Keratinocyte (primary cell): ENCODE results near the gene DECR2. TPM values are rescaled to one million over a fixed set of nuclear protein-coding genes. Genes with fewer than 3 reads are reported as not detected.

Source experiments
- DNase-seq: peaks from one replicate; pipeline ENCODE4 v3.0.0-alpha.2; 2011; ENCODE audit warnings: low read depth, missing footprints, low spot score
- FAIRE-seq: peaks from 2 replicates; lab custom pipeline; 2011; peaks lifted over from hg19 to GRCh38; lab: Jason Lieb, UNC
- H2AFZ ChIP-seq: 2 replicates; pipeline ENCODE4 v1.6.0; 2012; ENCODE audit warnings: low read length, control low read depth, inconsistent platforms; ENCODE audit not compliant: control insufficient read depth
- H3K27ac ChIP-seq: 2 replicates; pipeline ENCODE4 v1.5.1; 2011; ENCODE audit warnings: low read length; ENCODE audit not compliant: control insufficient read depth, insufficient read depth
- H3K27me3 ChIP-seq: 3 replicates; pipeline ENCODE4 v1.6.0; 2011; ENCODE audit warnings: low read length; ENCODE audit not compliant: control insufficient read depth, insufficient read depth; ENCODE audit errors: extremely low read depth
- H3K36me3 ChIP-seq, 2 experiments: 2 replicates in 1 of 2; 3 replicates in 1 of 2; pipeline ENCODE4 v1.5.1; 2011; ENCODE audit warnings: low read length in 2 of 2, mild to moderate bottlenecking in 1 of 2; ENCODE audit not compliant: control insufficient read depth in 2 of 2, insufficient read depth in 2 of 2; ENCODE audit errors: extremely low read depth in 1 of 2
- H3K4me1 ChIP-seq: 3 replicates; pipeline ENCODE4 v1.5.1; 2011; ENCODE audit warnings: low read length; ENCODE audit not compliant: control insufficient read depth, insufficient read depth; ENCODE audit errors: extremely low read depth
- H3K4me2 ChIP-seq: 3 replicates; pipeline ENCODE4 v1.6.0; 2011; ENCODE audit warnings: low read depth, low read length; ENCODE audit not compliant: control insufficient read depth, insufficient read depth; ENCODE audit errors: extremely low read depth
- H3K4me3 ChIP-seq, 3 experiments: fragments of 200-600 bp in 1 of 3; sonication (generic) in 1 of 3; 2 replicates in 2 of 3; 3 replicates in 1 of 3; pipeline ENCODE4 v1.5.1; 2011 to 2016; ENCODE audit warnings: low read length in 3 of 3, mild to moderate bottlenecking in 3 of 3, control low read depth in 2 of 3, inconsistent platforms in 1 of 3, low read depth in 1 of 3, mixed read lengths in 1 of 3, mixed run types in 1 of 3, moderate library complexity in 1 of 3; ENCODE audit not compliant: control insufficient read depth in 2 of 3, insufficient read depth in 2 of 3; ENCODE audit errors: extremely low read depth in 1 of 3
- H3K79me2 ChIP-seq: 2 replicates; pipeline ENCODE4 v1.6.0; 2012; ENCODE audit warnings: low read length; ENCODE audit not compliant: control insufficient read depth, insufficient read depth
- H3K9ac ChIP-seq: 3 replicates; pipeline ENCODE4 v1.6.0; 2011; ENCODE audit warnings: low read length; ENCODE audit not compliant: control insufficient read depth, insufficient read depth; ENCODE audit errors: extremely low read depth
- H3K9me1 ChIP-seq: 3 replicates; pipeline ENCODE4 v1.6.0; 2011; ENCODE audit warnings: low read length; ENCODE audit not compliant: control insufficient read depth, insufficient read depth; ENCODE audit errors: extremely low read depth
- H3K9me3 ChIP-seq: 2 replicates; pipeline ENCODE4 v1.5.1; 2012; ENCODE audit warnings: low read depth, low read length; ENCODE audit not compliant: control insufficient read depth
- H4K20me1 ChIP-seq: 3 replicates; pipeline ENCODE4 v1.6.0; 2011; ENCODE audit warnings: low read length; ENCODE audit not compliant: control insufficient read depth, insufficient read depth; ENCODE audit errors: extremely low read depth
- EZH2 ChIP-seq: IDR thresholded peaks from one replicate; pipeline ENCODE4 v1.6.1; 2012; ENCODE audit warnings: inconsistent platforms, mild to moderate bottlenecking, low read length, moderate library complexity
- dilution Hi-C: fragments of 300-500 bp; cut with MboI; formaldehyde crosslinking; loops from one replicate; pipeline ENCODE4 v1.7.0; 2020; ENCODE audit warnings: low sequenced_read_pairs; ENCODE audit not compliant: extremely low pct_ligation_motif_present
- polyA plus RNA-seq, 5 experiments: library from polyadenylated mRNA; depleted of rRNA in 3 of 5; stranded (reverse) in 3 of 5; stranded (forward) in 1 of 5; unstranded in 1 of 5; fragments of >200 nt; gene quantifications; 1 replicate in 1 of 5; 2 replicates in 3 of 5; 3 replicates in 1 of 5; pipeline versions ENCODE4 v1.2.1 to v1.2.3, GENCODE V29; 2011 to 2012; ENCODE audit warnings: missing spikeins in 2 of 5, low read depth in 1 of 5, low replicate concordance in 1 of 5
- TF ChIP-seq, protein P1 (sequence below), 3 experiments: IDR thresholded peaks in 1 of 3; conservative IDR thresholded peaks in 1 of 3; optimal IDR thresholded peaks in 1 of 3; 2 replicates in 2 of 3; 3 replicates in 1 of 3; pipeline versions ENCODE3 to v1.5.1; 2011; ENCODE audit warnings: low read length in 3 of 3, mild to moderate bottlenecking in 3 of 3, moderate library complexity in 2 of 3, control low read depth in 1 of 3, inconsistent platforms in 1 of 3; ENCODE audit not compliant: insufficient read depth in 2 of 3; ENCODE audit errors: extremely low read depth in 1 of 3

The DECR2 gene
- polyA plus RNA-seq, 1 donor (not counting 4 experiments of a cell fraction or from before 2014, with no cell fraction given): 14.2 TPM

DNA sequence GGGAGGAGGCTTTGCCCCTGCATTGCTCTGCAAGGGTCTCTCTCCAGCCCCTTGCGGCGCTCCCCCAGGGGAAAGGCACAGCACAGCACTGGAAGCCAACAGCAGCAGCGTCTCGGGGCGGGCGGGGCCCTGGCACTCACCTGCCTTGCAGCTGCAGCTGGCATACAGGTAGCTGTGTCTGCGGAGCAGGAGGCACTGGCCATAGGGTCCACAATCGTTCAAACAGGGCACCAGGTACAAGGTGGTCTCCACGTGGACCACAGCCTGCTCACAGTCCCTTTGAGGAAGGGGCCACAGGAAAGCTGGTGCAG is 27.1 kb upstream of the DECR2 start:
- no peak overlapping the region for H3K27ac ChIP-seq
- H3K9me1 ChIP-seq: no peaks in the 10 kb centered on the region
- H3K9ac ChIP-seq: no peak overlapping the region
- no peak overlapping the region for H3K4me2 ChIP-seq
- H4K20me1 ChIP-seq: no peaks in the 10 kb centered on the region
- no peak for DNase-seq
- H3K79me2 ChIP-seq: peaks cover 8% of the 10 kb centered on the region
- H3K36me3 ChIP-seq: peaks cover 0 to 18% of the 10 kb centered on the region in 2 experiments
- no peak overlapping the region for H3K4me3 ChIP-seq
- dilution Hi-C loops: no loop called here
- no peaks in the 10 kb centered on the region for H3K27me3 ChIP-seq
- no peak for FAIRE-seq
- H2AFZ ChIP-seq: no peak overlapping the region
- H3K9me3 ChIP-seq: no peaks in the 10 kb centered on the region
- TF ChIP-seq, protein P1, sequence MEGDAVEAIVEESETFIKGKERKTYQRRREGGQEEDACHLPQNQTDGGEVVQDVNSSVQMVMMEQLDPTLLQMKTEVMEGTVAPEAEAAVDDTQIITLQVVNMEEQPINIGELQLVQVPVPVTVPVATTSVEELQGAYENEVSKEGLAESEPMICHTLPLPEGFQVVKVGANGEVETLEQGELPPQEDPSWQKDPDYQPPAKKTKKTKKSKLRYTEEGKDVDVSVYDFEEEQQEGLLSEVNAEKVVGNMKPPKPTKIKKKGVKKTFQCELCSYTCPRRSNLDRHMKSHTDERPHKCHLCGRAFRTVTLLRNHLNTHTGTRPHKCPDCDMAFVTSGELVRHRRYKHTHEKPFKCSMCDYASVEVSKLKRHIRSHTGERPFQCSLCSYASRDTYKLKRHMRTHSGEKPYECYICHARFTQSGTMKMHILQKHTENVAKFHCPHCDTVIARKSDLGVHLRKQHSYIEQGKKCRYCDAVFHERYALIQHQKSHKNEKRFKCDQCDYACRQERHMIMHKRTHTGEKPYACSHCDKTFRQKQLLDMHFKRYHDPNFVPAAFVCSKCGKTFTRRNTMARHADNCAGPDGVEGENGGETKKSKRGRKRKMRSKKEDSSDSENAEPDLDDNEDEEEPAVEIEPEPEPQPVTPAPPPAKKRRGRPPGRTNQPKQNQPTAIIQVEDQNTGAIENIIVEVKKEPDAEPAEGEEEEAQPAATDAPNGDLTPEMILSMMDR (optimal IDR thresholded peaks at IDR 0.05 in 1 of 3, IDR thresholded peaks at IDR 0.05 in 1 of 3, conservative IDR thresholded peaks at IDR 0.05 in 1 of 3; ENCODE audit: extremely low read depth in 1 of 3, insufficient read depth in 2 of 3, low read length in 3 of 3): no peak
- TF ChIP-seq EZH2: no peak
- H3K4me1 ChIP-seq: peaks cover 9% of the 10 kb centered on the region

GRCh38 chr16:375212-375611 is 26.5 kb upstream of the DECR2 start:
- no peak overlapping the region for H2AFZ ChIP-seq
- peaks cover 7% of the 10 kb centered on the region for H3K4me1 ChIP-seq
- H3K36me3 ChIP-seq: peaks cover 0 to 18% of the 10 kb centered on the region in 2 experiments
- H3K9me3 ChIP-seq: no peaks in the 10 kb centered on the region
- H3K9ac ChIP-seq: no peak overlapping the region
- no peak overlapping the region for H3K4me2 ChIP-seq
- H3K27me3 ChIP-seq: no peaks in the 10 kb centered on the region
- no peak overlapping the region for H3K4me3 ChIP-seq
- no peak for TF ChIP-seq EZH2
- TF ChIP-seq, protein P1 (optimal IDR thresholded peaks at IDR 0.05 in 1 of 3, IDR thresholded peaks at IDR 0.05 in 1 of 3, conservative IDR thresholded peaks at IDR 0.05 in 1 of 3; ENCODE audit: extremely low read depth in 1 of 3, insufficient read depth in 2 of 3, low read length in 3 of 3): no peak
- no peaks in the 10 kb centered on the region for H4K20me1 ChIP-seq
- H3K79me2 ChIP-seq: peaks cover 8% of the 10 kb centered on the region
- H3K27ac ChIP-seq: no peak overlapping the region
- no peak for FAIRE-seq
- no peak for DNase-seq
- no peaks in the 10 kb centered on the region for H3K9me1 ChIP-seq
- dilution Hi-C loops: no loop called here
